ENCODE results near the gene GNA12. TPM values are rescaled to one million over a fixed set of nuclear protein-coding genes. Genes with fewer than 3 reads are reported as not detected.

GNA12 gene
- total and polyA plus RNA-seq, 10 donors = 12.3 to 64.2 (median 32.4) TPM

DNA sequence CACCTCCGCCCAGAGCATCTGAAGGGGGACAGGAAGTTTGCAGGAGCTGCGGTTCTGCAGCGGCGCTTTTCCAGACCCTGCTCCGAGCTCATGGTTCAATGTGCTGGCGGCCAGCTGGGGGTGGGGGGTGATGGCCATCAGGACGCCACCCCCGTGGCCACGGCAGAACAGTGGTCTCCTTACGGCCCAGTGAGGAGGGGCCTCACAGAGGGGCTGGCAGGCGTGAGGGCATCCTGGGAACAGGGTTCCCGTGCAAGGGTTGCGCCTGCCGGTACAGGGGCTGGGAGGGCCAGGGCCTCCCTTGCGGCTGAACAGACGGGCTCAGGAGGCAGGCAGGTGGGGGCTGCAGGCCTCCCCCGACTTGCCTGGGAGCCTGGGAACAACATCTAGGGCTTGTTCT, 39.0 kb upstream of the GNA12 start:
- no peak for DNase-seq
- no peak overlapping the region for H3K4me3 ChIP-seq
- 73 to 85% (median 78%) methylated on average over 11 to 17 of the region's 17 CpGs for WGBS, 5 donors
- intact Hi-C loops (cut with DNase I; ENCODE audit: low total_unique reads) = loop anchor here (10.0 kb wide), 1 partner anchor 1592 kb away; no protein-coding TSS in a partner anchor
- H3K4me1 ChIP-seq = peaks cover 0 to 19% (median 9%) of the 10 kb centered on the region in 6 donors
- TF ChIP-seq POLR2AphosphoS5 (IDR thresholded peaks at IDR 0.05) = no peak
- H3K27me3 ChIP-seq (replicated peaks in 1 of 7) = no peaks in the 10 kb centered on the region
- H3K27ac ChIP-seq = no peak overlapping the region
- no peaks in the 10 kb centered on the region for H3K36me3 ChIP-seq
- H3K9me3 ChIP-seq = no peaks in the 10 kb centered on the region

DNA sequence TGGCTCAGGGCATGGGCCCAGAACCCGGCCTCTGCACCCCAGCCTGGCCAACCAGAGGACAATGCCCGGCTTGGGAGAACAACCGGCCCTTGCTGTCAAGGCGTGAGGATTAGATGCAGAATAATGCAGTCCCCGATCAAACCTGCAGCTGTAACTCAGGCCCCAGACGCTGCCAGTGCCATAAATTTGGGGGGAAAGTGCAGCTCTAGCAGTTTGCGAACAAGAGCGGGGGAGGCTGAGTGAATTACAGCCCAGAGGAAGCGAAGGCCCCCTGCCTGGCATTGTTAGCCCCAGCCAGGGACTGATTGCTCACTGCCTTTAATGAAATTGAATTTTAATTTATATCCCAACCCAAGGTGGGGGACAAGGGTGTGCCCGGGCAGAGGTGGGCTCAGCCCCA, 38.0 kb upstream of the GNA12 start:
- H3K27ac ChIP-seq = no peak overlapping the region
- H3K9me3 ChIP-seq = no peaks in the 10 kb centered on the region
- peaks cover 0 to 17% (median 9%) of the 10 kb centered on the region in 6 donors for H3K4me1 ChIP-seq
- no peak for DNase-seq
- no peaks in the 10 kb centered on the region for H3K36me3 ChIP-seq
- H3K27me3 ChIP-seq (replicated peaks in 1 of 7) = no peaks in the 10 kb centered on the region
- intact Hi-C loops (cut with DNase I; ENCODE audit: low total_unique reads) = loop anchor here (10.0 kb wide), 1 partner anchor 1593 kb away; no protein-coding TSS in a partner anchor
- WGBS, 5 donors = 66 to 78% (median 74%) methylated on average over 10 of the region's 10 CpGs
- TF ChIP-seq POLR2AphosphoS5 (IDR thresholded peaks at IDR 0.05) (no peak), POLR2A (IDR thresholded peaks at IDR 0.05) (no peak)
- TF ChIP-seq, protein P1, sequence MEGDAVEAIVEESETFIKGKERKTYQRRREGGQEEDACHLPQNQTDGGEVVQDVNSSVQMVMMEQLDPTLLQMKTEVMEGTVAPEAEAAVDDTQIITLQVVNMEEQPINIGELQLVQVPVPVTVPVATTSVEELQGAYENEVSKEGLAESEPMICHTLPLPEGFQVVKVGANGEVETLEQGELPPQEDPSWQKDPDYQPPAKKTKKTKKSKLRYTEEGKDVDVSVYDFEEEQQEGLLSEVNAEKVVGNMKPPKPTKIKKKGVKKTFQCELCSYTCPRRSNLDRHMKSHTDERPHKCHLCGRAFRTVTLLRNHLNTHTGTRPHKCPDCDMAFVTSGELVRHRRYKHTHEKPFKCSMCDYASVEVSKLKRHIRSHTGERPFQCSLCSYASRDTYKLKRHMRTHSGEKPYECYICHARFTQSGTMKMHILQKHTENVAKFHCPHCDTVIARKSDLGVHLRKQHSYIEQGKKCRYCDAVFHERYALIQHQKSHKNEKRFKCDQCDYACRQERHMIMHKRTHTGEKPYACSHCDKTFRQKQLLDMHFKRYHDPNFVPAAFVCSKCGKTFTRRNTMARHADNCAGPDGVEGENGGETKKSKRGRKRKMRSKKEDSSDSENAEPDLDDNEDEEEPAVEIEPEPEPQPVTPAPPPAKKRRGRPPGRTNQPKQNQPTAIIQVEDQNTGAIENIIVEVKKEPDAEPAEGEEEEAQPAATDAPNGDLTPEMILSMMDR (IDR thresholded peaks at IDR 0.05 in 8 of 11, conservative IDR thresholded peaks at IDR 0.05 in 3 of 11) = no peak
- no peak overlapping the region for H3K4me3 ChIP-seq

DNA sequence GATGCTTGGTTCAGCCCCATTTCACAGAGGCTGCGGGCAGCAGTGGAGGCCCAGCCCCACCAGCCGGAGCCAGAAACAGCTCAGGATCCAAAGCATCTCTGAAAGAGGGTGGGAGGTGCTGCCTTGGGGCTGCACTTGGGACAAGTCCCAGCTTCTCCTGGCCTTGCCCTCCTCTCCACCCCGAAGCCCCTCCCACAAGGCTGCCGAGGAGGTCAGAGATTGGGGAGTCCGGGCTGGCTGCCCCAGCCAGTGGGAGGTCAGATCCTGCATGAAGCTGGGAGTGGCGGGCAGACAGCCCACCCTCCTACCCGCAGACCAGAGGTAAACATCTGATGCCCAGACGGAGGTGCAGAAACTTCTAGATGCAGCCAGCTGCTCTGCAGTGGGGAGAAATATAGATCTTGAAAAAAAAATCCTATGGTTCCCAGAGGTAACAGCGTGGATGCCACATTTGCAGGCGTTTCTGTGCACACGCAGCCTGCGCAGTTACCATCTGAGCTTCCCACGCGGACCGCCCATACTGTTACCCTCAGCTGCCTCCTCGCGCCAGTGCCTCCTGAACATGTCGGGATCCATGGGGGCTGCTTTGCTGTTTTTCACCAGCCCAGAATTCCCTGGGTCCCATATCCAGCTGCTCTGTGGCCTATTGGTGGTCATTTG, 36.9 kb upstream of the GNA12 start:
- Histone ChIP-seq H3K27me3 (replicated peaks in 1 of 7) (no peaks in the 10 kb centered on the region), H3K27ac (no peak overlapping the region), H3K4me3 (no peak overlapping the region), H3K4me1 (peaks cover 0 to 17% (median 9%) of the 10 kb centered on the region in 6 donors), H3K36me3 (no peaks in the 10 kb centered on the region), H3K9me3 (no peaks in the 10 kb centered on the region)
- TF ChIP-seq POLR2A (IDR thresholded peaks at IDR 0.05) = no peak
- TF ChIP-seq POLR2AphosphoS5 (IDR thresholded peaks at IDR 0.05) = no peak
- TF ChIP-seq, protein P1 (IDR thresholded peaks at IDR 0.05 in 8 of 11, conservative IDR thresholded peaks at IDR 0.05 in 3 of 11) = no peak
- DNase-seq = no peak
- 70 to 86% (median 80%) methylated on average over 18 of the region's 18 CpGs for WGBS, 5 donors
- intact Hi-C loops (cut with DNase I; ENCODE audit: low total_unique reads) = loop anchor here (10.0 kb wide), 1 partner anchor 1594 kb away; no protein-coding TSS in a partner anchor

DNA sequence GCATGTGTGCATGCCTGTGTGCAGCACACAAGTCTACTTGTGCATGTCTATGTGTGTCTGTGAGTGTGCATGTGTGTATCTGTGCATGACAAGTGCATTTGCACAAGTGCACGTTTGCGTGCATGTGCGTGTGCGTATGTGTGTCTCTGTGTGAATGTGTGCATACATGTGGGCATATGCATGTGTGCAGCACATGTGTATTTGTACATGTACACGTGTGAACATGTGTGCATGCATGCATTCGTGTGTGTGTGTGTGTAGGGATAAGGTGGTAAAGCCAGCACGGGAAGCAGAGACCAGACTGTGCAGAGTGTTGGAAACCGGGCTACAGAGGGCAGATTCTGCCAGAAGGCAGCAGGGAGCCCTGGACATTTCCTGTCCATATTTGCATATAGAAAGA, 35.9 kb upstream of the GNA12 start:
- 73 to 80% (median 75%) methylated on average over 8 of the region's 8 CpGs for WGBS, 5 donors
- TF ChIP-seq POLR2A (IDR thresholded peaks at IDR 0.05) = no peak
- no peak for TF ChIP-seq POLR2AphosphoS5 (IDR thresholded peaks at IDR 0.05)
- TF ChIP-seq, protein P1 (IDR thresholded peaks at IDR 0.05 in 8 of 11, conservative IDR thresholded peaks at IDR 0.05 in 3 of 11) = no peak
- no peaks in the 10 kb centered on the region for H3K9me3 ChIP-seq
- no peak overlapping the region for H3K4me3 ChIP-seq
- DNase-seq = no peak
- H3K27me3 ChIP-seq (replicated peaks in 1 of 7) = no peaks in the 10 kb centered on the region
- no peaks in the 10 kb centered on the region for H3K36me3 ChIP-seq
- intact Hi-C loops (cut with DNase I; ENCODE audit: low total_unique reads) = loop anchor here (10.0 kb wide), 1 partner anchor 1595 kb away; no protein-coding TSS in a partner anchor
- H3K4me1 ChIP-seq = peaks cover 0 to 17% (median 9%) of the 10 kb centered on the region in 6 donors
- no peak overlapping the region for H3K27ac ChIP-seq

Measured in spleen (tissue), 11 donors.